BE2C (cell line): ENCODE results near the gene NCAN.

Experiments
- DNase-seq: peaks from one replicate; pipeline ENCODE4 v3.0.0-alpha.2; 2020
- H3K27me3 ChIP-seq: fragments of 250-450 bp; sonication (Bioruptor Pico); 2 replicates; pipeline ENCODE4 v1.5.1; 2020; ENCODE audit warnings: mild to moderate bottlenecking
- H3K36me3 ChIP-seq: fragments of 250-450 bp; sonication (Bioruptor Pico); 2 replicates; pipeline ENCODE4 v1.5.1; 2020; ENCODE audit warnings: mild to moderate bottlenecking
- H3K4me1 ChIP-seq: fragments of 250-450 bp; sonication (Bioruptor Pico); 2 replicates; pipeline ENCODE4 v1.5.1; 2020
- H3K4me3 ChIP-seq: 2 replicates; pipeline ENCODE4 v1.5.1; 2011; ENCODE audit warnings: low read depth, low read length
- H3K9me3 ChIP-seq: fragments of 250-450 bp; sonication (Bioruptor Pico); 2 replicates; pipeline ENCODE4 v1.5.1; 2020
- CTCF ChIP-seq: IDR thresholded peaks from 2 replicates; pipeline ENCODE4 v1.5.1; 2012; ENCODE audit warnings: mild to moderate bottlenecking, low read depth, low read length

NCAN gene

GRCh38 chr19:19280561-19280960 is 68.8 kb downstream of the NCAN start:
- H3K4me3 ChIP-seq: no peak overlapping the region
- no peak for TF ChIP-seq CTCF
- H3K4me1 ChIP-seq: no peaks in the 10 kb centered on the region
- H3K9me3 ChIP-seq: no peaks in the 10 kb centered on the region
- H3K36me3 ChIP-seq: peaks cover 51% of the 10 kb centered on the region
- no peaks in the 10 kb centered on the region for H3K27me3 ChIP-seq
- no peak for DNase-seq

- H3K36me3 ChIP-seq: peaks cover 53% of the 10 kb centered on the region
- no peaks in the 10 kb centered on the region for H3K9me3 ChIP-seq
- no peaks in the 10 kb centered on the region for H3K27me3 ChIP-seq
- no peak for TF ChIP-seq CTCF
- H3K4me1 ChIP-seq: no peaks in the 10 kb centered on the region
- DNase-seq: no peak
- H3K4me3 ChIP-seq: no peak overlapping the region
Observed at GRCh38 chr19:19285686-19286085, 73.9 kb downstream of the NCAN start.

GRCh38 chr19:19292607-19293006 is 80.8 kb downstream of the NCAN start:
- TF ChIP-seq CTCF: no peak
- Histone ChIP-seq H3K36me3 (peaks cover 50% of the 10 kb centered on the region), H3K9me3 (no peaks in the 10 kb centered on the region; the same call in 1 of the 2 replicates), H3K27me3 (no peaks in the 10 kb centered on the region), H3K4me3 (no peak overlapping the region), H3K4me1 (no peaks in the 10 kb centered on the region)
- no peak for DNase-seq

GRCh38 chr19:19294914-19295313 is 83.2 kb downstream of the NCAN start:
- DNase-seq: no peak
- no peak overlapping the region for H3K4me3 ChIP-seq
- H3K4me1 ChIP-seq: no peaks in the 10 kb centered on the region
- no peak for TF ChIP-seq CTCF
- H3K9me3 ChIP-seq: no peaks in the 10 kb centered on the region; the same call in 1 of the 2 replicates
- H3K36me3 ChIP-seq: peaks cover 30% of the 10 kb centered on the region
- no peaks in the 10 kb centered on the region for H3K27me3 ChIP-seq

- Histone ChIP-seq H3K4me1 (no peaks in the 10 kb centered on the region), H3K27me3 (no peaks in the 10 kb centered on the region), H3K36me3 (peaks cover 36% of the 10 kb centered on the region), H3K4me3 (no peak overlapping the region), H3K9me3 (no peaks in the 10 kb centered on the region; the same call in 1 of the 2 replicates)
- DNase-seq: no peak
- TF ChIP-seq CTCF: no peak
Observed at GRCh38 chr19:19296953-19297689, 85.4 kb downstream of the NCAN start.

- Histone ChIP-seq H3K36me3 (peaks cover 36% of the 10 kb centered on the region), H3K4me3 (no peak overlapping the region), H3K27me3 (no peaks in the 10 kb centered on the region), H3K9me3 (no peaks in the 10 kb centered on the region; the same call in 1 of the 2 replicates), H3K4me1 (no peaks in the 10 kb centered on the region)
- no peak for DNase-seq
- no peak for TF ChIP-seq CTCF
Observed at GRCh38 chr19:19297759-19298158, 86.0 kb downstream of the NCAN start.
